Ectodermal cell (in vitro differentiated cells): ENCODE data around the gene WIPF1.

Experiments
- H3K27ac ChIP-seq: 2 replicates; pipeline ENCODE4 v1.7.0; 2013; ENCODE audit warnings: mild to moderate bottlenecking, low read depth, low read length; ENCODE audit not compliant: insufficient read depth, poor library complexity, severe bottlenecking
- H3K27me3 ChIP-seq: 2 replicates; pipeline ENCODE4 v1.7.0; 2013; ENCODE audit warnings: mild to moderate bottlenecking, low read length; ENCODE audit not compliant: insufficient read depth, control insufficient read depth, poor library complexity, severe bottlenecking
- H3K36me3 ChIP-seq: one replicate; pipeline ENCODE4 v1.7.0; 2013; ENCODE audit warnings: low read length; ENCODE audit not compliant: control insufficient read depth, insufficient read depth
- H3K4me1 ChIP-seq: one replicate; pipeline ENCODE4 v1.7.0; 2013; ENCODE audit warnings: low read length; ENCODE audit not compliant: control insufficient read depth, insufficient read depth
- H3K4me3 ChIP-seq: 2 replicates; pipeline ENCODE4 v1.7.0; 2013; ENCODE audit warnings: low read depth, low read length, control low read depth; ENCODE audit not compliant: insufficient read depth
- H3K9me3 ChIP-seq: 2 replicates; pipeline ENCODE4 v1.7.0; 2013; ENCODE audit warnings: mild to moderate bottlenecking, low read length, moderate library complexity; ENCODE audit not compliant: control insufficient read depth
- WGBS, 2 experiments: methylation state at CpG; one replicate each; pipeline ENCODE4 v1.1.7; 2013; ENCODE audit warnings: missing lambda C conversion rate in 2 of 2; 5-methylcytosine and 5-hydroxymethylcytosine counted together

The WIPF1 gene

GRCh38 chr2:174518395-174518794 lies 79.2 kb downstream of the WIPF1 start:
- H3K4me3 ChIP-seq: no peak overlapping the region
- H3K9me3 ChIP-seq: no peaks in the 10 kb centered on the region
- H3K27me3 ChIP-seq: no peaks in the 10 kb centered on the region
- no peaks in the 10 kb centered on the region for H3K36me3 ChIP-seq
- H3K4me1 ChIP-seq: no peaks in the 10 kb centered on the region
- WGBS, 2 experiments: 85 to 96% methylated on average over 2 of the region's 2 CpGs
- H3K27ac ChIP-seq: no peak overlapping the region

DNA sequence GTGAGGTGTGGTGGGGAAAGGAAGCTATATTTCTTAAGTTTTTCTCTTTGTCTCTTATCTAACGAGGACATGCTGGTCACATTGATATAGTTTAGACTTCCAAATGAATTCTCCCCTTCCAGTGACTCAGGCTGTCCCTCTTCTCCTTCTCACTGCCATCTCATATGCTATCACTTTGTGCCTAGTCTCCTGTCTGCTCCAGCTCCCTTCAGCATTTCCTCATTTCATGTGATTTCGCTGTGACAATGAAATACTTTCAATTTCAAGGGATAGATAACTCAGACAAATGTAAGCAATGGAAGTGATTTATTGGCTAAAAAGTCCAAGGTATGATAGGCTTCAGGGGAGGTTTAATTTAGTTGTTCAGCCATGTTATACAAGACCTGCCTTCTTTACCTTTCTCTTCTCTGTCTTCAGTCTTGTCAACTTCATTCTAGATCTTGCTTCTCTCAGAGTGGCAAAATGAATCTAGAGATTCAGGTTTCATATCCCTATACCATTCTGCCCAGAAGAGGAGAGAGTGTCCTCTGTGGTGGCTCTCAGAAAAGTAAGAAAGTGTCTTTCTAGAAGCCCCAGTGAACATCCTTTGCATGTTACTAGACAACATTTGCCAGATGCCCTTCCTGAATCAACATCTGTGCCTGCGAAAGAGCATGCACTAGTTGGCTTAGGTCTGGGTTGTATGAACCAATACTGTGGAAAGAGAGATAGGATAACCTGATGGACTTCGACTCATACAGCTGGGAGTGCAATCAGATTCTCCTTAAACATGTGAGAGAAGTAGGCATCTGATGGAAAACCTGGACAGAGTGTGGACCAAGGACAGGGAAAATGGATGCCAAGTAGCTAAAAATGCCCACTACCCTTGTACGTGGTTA lies 80.9 kb downstream of the WIPF1 start:
- H3K4me1 ChIP-seq: no peaks in the 10 kb centered on the region
- peaks cover 2% of the 10 kb centered on the region for H3K9me3 ChIP-seq
- no peak overlapping the region for H3K4me3 ChIP-seq
- H3K36me3 ChIP-seq: no peaks in the 10 kb centered on the region
- WGBS, 2 experiments: 87 to 88% methylated on average over 5 of the region's 5 CpGs
- H3K27ac ChIP-seq: no peak overlapping the region
- no peaks in the 10 kb centered on the region for H3K27me3 ChIP-seq

DNA sequence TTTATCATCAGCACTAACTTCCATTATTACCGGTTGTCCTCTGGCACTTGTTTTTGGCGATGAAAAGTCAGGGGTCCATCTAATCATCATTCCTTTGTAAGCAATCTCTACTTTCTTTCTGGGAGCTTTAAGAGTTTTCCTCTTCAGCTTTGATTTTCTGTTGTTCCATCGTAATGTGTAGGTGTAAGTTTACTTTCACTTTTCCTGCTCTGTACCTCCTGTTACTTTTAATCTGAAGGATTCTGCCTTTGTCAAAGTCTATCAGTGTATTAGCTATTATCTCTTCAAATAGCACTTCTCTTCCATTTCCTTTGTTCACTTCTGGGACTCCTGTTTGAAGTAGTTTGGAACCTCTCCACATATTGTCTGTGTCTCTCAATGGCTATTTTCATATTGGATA lies 85.3 kb downstream of the WIPF1 start:
- no peaks in the 10 kb centered on the region for H3K4me1 ChIP-seq
- 88 to 98% methylated on average over 2 to 3 of the region's 3 CpGs for WGBS, 2 experiments
- no peaks in the 10 kb centered on the region for H3K27me3 ChIP-seq
- no peaks in the 10 kb centered on the region for H3K36me3 ChIP-seq
- no peak overlapping the region for H3K4me3 ChIP-seq
- no peak overlapping the region for H3K27ac ChIP-seq
- H3K9me3 ChIP-seq: peaks cover 7% of the 10 kb centered on the region

DNA sequence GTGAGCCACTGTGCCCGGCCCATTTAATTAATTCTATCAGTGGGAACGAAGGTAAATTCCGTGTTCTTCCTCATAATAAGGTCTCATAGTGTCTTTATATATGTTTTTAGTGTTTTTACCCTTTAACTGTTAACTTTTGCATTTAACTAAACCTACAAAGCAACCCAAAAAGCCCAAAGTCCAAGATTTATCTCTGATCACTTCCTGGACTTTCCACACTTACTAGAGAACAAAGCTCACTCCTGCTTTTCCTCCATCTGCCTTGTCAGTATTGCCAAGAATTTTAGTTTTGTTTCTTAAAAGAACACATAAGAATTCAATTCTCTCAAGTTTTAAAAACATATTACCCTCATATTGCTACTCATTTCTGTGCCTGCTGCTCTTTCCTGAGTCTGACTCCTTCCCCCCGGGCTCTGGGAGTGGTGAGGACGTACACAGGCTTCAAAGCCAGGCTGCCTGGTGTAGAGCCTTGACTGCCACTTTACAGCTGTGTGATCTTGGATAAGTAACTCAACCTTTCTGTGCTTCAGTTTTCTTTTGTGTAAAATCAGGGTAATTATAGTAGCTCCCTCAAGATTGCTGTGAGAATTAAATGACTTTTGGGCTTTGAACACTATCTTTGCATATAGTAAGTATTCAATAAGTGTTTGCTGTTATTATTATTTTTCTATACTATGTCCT lies 85.9 kb downstream of the WIPF1 start:
- Histone ChIP-seq H3K4me1 (no peaks in the 10 kb centered on the region), H3K9me3 (peaks cover 7% of the 10 kb centered on the region), H3K36me3 (no peaks in the 10 kb centered on the region), H3K4me3 (no peak overlapping the region), H3K27ac (no peak overlapping the region), H3K27me3 (no peaks in the 10 kb centered on the region)
- 59 to 92% methylated on average over 3 of the region's 5 CpGs for WGBS, 2 experiments

DNA sequence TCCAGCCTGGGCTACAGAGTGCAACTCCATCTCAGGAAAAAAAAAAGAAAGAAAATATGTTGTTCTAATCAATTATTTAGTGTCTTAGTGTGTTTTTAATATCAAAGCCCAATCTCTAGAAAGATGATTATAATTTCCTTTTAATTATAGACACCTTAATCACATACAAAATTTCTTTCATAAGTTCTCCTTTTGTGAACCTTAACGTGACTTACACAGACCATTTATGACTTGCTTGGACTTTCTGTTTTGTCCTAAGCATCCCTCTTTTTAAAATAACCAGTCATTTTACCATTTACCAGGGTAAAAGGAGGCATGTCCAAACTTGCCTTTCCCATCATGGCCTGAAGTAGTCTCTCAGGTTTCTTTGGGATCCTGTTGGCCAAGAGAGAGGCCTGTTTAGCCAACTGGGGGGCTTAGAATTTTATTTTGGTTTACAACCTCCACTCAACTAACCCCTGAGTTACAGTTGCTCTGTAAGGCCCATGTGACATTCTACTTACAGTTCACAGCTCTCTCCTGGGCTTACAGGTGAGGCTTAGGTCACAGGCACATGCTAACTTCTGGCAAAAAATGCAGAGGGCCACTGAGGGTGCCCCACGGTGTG lies 86.9 kb downstream of the WIPF1 start:
- WGBS, 2 experiments: 39 to 41% methylated on average over 2 of the region's 2 CpGs
- H3K27ac ChIP-seq: no peak overlapping the region
- peaks cover 7% of the 10 kb centered on the region for H3K9me3 ChIP-seq
- no peaks in the 10 kb centered on the region for H3K27me3 ChIP-seq
- no peaks in the 10 kb centered on the region for H3K36me3 ChIP-seq
- H3K4me1 ChIP-seq: no peaks in the 10 kb centered on the region
- no peak overlapping the region for H3K4me3 ChIP-seq
